ENCODE results near the gene PPP2R2C. TPM values are rescaled to one million over a fixed set of nuclear protein-coding genes. Genes with fewer than 3 reads are reported as not detected.

Gene PPP2R2C
- polyA plus RNA-seq, 1 donor from 2014 or later: 34.4 TPM

- no peak overlapping the region for H3K4me2 ChIP-seq (ENCODE audit: low read length)
- H3K9me3 ChIP-seq (ENCODE audit: low read length): no peaks in the 10 kb centered on the region
- no peak for TF ChIP-seq REST (IDR thresholded peaks at IDR 0.05; ENCODE audit: borderline replicate concordance)
- no peak for TF ChIP-seq TAF1 (IDR thresholded peaks at IDR 0.05; ENCODE audit: low read depth)
- TF ChIP-seq EP300 (conservative IDR thresholded peaks at IDR 0.05; ENCODE audit: poor library complexity, severe bottlenecking): no peak
- no peak for TF ChIP-seq POLR2AphosphoS5 (IDR thresholded peaks at IDR 0.05)
- no peak for TF ChIP-seq SMC3 (conservative IDR thresholded peaks at IDR 0.05; ENCODE audit: poor library complexity)
- TF ChIP-seq EZH2 (IDR thresholded peaks at IDR 0.05; ENCODE audit: borderline replicate concordance, insufficient read depth, low read length, poor library complexity, severe bottlenecking): no peak
- H2AFZ ChIP-seq (ENCODE audit: low read depth, low read length): no peak overlapping the region
- peak overlapping the region; percentile 76 for H3K27ac ChIP-seq (ENCODE audit: low read length)
- H3K9me2 ChIP-seq (ENCODE audit: insufficient read depth, low read length): no peaks in the 10 kb centered on the region
- H3K9ac ChIP-seq (ENCODE audit: low read length): peak overlapping the region; percentile 54
- H3K36me3 ChIP-seq (ENCODE audit: insufficient read depth, low read length): no peaks in the 10 kb centered on the region
- no peaks in the 10 kb centered on the region for H3K79me2 ChIP-seq (replicated peaks; ENCODE audit: insufficient read depth, low read length)
- no peaks in the 10 kb centered on the region for H3F3A ChIP-seq (ENCODE audit: insufficient read depth, low read length, poor library complexity, severe bottlenecking)
- no peak overlapping the region for H3K4me3 ChIP-seq (ENCODE audit: low read length)
- no peaks in the 10 kb centered on the region for H4K20me1 ChIP-seq (ENCODE audit: insufficient read depth)
- H3K27me3 ChIP-seq (ENCODE audit: insufficient read depth, low read depth, low read length): no peaks in the 10 kb centered on the region
Observed at GRCh38 chr4:6364581-6364980, 107.8 kb downstream of the PPP2R2C start.

DNA sequence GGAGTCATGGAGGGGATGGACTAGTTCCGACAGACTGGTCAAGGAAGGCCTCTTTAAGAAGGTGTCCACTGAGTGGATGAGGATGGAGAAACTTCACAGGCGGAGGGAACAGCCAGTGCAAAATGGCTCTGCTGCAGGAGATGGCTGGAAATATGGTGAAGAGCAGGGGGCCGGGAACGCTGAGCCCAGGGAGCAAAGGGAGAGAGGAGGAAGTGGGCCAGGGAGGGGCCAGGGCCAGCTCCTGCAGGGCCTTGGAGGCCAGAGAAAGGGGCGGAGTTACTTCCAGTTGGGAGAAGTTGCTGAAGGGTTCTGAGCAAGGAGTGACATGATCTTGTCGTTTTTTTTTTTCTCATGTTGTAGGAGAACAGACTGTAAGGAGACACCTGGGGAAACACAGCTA is 108.3 kb downstream of the PPP2R2C start:
- no peaks in the 10 kb centered on the region for H3K9me2 ChIP-seq (ENCODE audit: insufficient read depth, low read length)
- no peaks in the 10 kb centered on the region for H4K20me1 ChIP-seq (ENCODE audit: insufficient read depth)
- H3K27ac ChIP-seq (ENCODE audit: low read length): peak overlapping the region; percentile 76
- H3K36me3 ChIP-seq (ENCODE audit: insufficient read depth, low read length): no peaks in the 10 kb centered on the region
- no peak overlapping the region for H3K4me3 ChIP-seq (ENCODE audit: low read length)
- H2AFZ ChIP-seq (ENCODE audit: low read depth, low read length): no peak overlapping the region
- H3K9ac ChIP-seq (ENCODE audit: low read length): no peak overlapping the region
- TF ChIP-seq MXI1 (conservative IDR thresholded peaks at IDR 0.05; ENCODE audit: poor library complexity, severe bottlenecking) (no peak), EZH2 (IDR thresholded peaks at IDR 0.05; ENCODE audit: borderline replicate concordance, insufficient read depth, low read length, poor library complexity, severe bottlenecking) (no peak), EP300 (conservative IDR thresholded peaks at IDR 0.05; ENCODE audit: poor library complexity, severe bottlenecking) (no peak), CTCF (IDR thresholded peaks at IDR 0.05; ENCODE audit: poor library complexity, severe bottlenecking) (no peak), POLR2AphosphoS5 (IDR thresholded peaks at IDR 0.05) (no peak), SMC3 (conservative IDR thresholded peaks at IDR 0.05; ENCODE audit: poor library complexity) (no peak), REST (IDR thresholded peaks at IDR 0.05; ENCODE audit: borderline replicate concordance) (no peak), RAD21 (conservative IDR thresholded peaks at IDR 0.05) (no peak), TAF1 (IDR thresholded peaks at IDR 0.05; ENCODE audit: low read depth) (no peak)
- no peak overlapping the region for H3K4me2 ChIP-seq (ENCODE audit: low read length)
- H3F3A ChIP-seq (ENCODE audit: insufficient read depth, low read length, poor library complexity, severe bottlenecking): no peaks in the 10 kb centered on the region
- no peaks in the 10 kb centered on the region for H3K27me3 ChIP-seq (ENCODE audit: insufficient read depth, low read depth, low read length)
- H3K9me3 ChIP-seq (ENCODE audit: low read length): no peaks in the 10 kb centered on the region
- H3K79me2 ChIP-seq (replicated peaks; ENCODE audit: insufficient read depth, low read length): no peaks in the 10 kb centered on the region
